Type B pancreatic cell (in vitro differentiated cells): Measurements from ENCODE around the gene OIP5. TPM values are rescaled to one million over a fixed set of nuclear protein-coding genes. Genes with fewer than 3 reads are reported as not detected.

ENCODE experiments used
- DNase-seq: peaks from one replicate; pipeline ENCODE4 v3.0.0; 2021; ENCODE audit warnings: mixed read lengths; ENCODE audit not compliant: unreplicated experiment; ENCODE audit errors: extremely low spot score
- H3K27ac Mint-ChIP-seq: 2 replicates; pipeline ENCODE4 v1.8.0; 2021; ENCODE audit warnings: mild to moderate bottlenecking, mixed read lengths
- H3K27me3 Mint-ChIP-seq: 2 replicates; pipeline ENCODE4 v1.8.0; 2021; ENCODE audit warnings: mixed read lengths
- H3K36me3 Mint-ChIP-seq: 2 replicates; pipeline ENCODE4 v1.8.0; 2021; ENCODE audit warnings: mixed read lengths
- H3K4me1 Mint-ChIP-seq: one replicate; pipeline ENCODE4 v1.8.0; 2021; ENCODE audit warnings: mixed read lengths; ENCODE audit not compliant: unreplicated experiment
- H3K4me3 Mint-ChIP-seq: 2 replicates; pipeline ENCODE4 v1.8.0; 2021; ENCODE audit warnings: mild to moderate bottlenecking, mixed read lengths
- H3K9me3 Mint-ChIP-seq: 2 replicates; pipeline ENCODE4 v1.8.0; 2021; ENCODE audit warnings: mixed read lengths
- long read RNA-seq: library from polyadenylated mRNA; unstranded; transcript quantifications from one replicate; pipeline ENCODE4 v2.0.0, GENCODE V29; 2020
- total RNA-seq: library from RNA; stranded (reverse); gene quantifications from 2 replicates; pipeline ENCODE4 v1.2.1, GENCODE V29; 2021; ENCODE audit warnings: low replicate concordance
- TF ChIP-seq, protein P1 (sequence below): fragments of 200-600 bp; sonication (generic); conservative IDR thresholded peaks from 2 replicates; pipeline ENCODE4 v1.5.0; 2021; ENCODE audit warnings: antibody characterized with exemption, mild to moderate bottlenecking

The OIP5 gene
- total RNA-seq: 7.3 and 15.8 TPM in 2 replicates
- long read RNA-seq, transcript OIP5-201 (5 exons, 1,236 nt): major isoform, 24 of 27 reads
- long read RNA-seq, partial matches to known transcripts: 1 of 27 reads
- long read RNA-seq, other reads (novel, unspliced or antisense): 0 of 27 reads

DNA sequence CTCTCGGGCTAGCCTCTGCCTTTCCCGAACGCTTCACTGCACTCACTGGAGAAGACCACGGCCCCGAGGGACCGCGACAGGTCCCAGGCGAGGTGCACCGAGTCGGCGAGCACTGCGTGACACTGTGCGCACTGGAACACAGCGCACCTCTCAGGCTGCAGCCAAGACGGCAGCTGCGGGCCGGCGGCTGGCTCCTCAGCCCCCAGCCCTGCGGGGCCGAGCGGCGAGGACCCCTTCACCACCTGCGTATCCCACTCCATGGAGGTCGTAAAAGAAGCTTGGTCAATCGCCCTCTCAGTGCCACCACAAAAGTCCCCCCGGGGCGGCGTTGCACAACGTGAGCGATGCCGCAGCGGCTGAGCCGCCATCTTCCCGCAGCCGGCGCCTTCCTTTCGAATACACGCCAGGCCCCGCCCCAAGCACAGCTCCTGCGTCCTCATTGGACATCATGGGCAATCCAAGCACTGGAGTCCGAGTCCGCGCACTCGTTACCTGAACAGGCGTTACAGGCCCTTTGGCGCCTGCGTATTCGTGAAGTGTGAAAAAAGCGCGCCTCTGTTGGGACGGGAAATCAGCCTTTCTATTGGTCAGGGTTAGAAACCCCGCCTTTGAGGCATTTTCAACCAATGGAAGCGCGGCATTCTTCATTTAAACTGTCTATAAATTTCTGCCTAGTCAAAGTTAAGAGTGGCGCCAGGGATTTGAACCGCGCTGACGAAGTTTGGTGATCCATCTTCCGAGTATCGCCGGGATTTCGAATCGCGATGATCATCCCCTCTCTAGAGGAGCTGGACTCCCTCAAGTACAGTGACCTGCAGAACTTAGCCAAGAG is at the start of gene OIP5, which contains the start of gene NUSAP1:
Gene OIP5, minus strand, starts transcription at position 398 of the 832 bp plus-strand sequence. Its CDS starts 30 bp downstream, at position 368.
Gene NUSAP1, plus strand, starts transcription at position 688 of the 832 bp plus-strand sequence. Its CDS starts 77 bp downstream, at position 765.
- Mint-ChIP-seq H3K4me3 (peak within 1 kb of the TSS; percentile 99), H3K9me3 (no peaks in the 10 kb centered on the region), H3K27me3 (no peaks in the 10 kb centered on the region), H3K4me1 (peaks cover 20% of the 10 kb centered on the region), H3K36me3 (peaks cover 5% of the 10 kb centered on the region), H3K27ac (peak within 1 kb of the TSS; percentile 97)
- peak; percentile 96 for DNase-seq
- TF ChIP-seq, protein P1, sequence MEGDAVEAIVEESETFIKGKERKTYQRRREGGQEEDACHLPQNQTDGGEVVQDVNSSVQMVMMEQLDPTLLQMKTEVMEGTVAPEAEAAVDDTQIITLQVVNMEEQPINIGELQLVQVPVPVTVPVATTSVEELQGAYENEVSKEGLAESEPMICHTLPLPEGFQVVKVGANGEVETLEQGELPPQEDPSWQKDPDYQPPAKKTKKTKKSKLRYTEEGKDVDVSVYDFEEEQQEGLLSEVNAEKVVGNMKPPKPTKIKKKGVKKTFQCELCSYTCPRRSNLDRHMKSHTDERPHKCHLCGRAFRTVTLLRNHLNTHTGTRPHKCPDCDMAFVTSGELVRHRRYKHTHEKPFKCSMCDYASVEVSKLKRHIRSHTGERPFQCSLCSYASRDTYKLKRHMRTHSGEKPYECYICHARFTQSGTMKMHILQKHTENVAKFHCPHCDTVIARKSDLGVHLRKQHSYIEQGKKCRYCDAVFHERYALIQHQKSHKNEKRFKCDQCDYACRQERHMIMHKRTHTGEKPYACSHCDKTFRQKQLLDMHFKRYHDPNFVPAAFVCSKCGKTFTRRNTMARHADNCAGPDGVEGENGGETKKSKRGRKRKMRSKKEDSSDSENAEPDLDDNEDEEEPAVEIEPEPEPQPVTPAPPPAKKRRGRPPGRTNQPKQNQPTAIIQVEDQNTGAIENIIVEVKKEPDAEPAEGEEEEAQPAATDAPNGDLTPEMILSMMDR: peak; percentile 58

DNA sequence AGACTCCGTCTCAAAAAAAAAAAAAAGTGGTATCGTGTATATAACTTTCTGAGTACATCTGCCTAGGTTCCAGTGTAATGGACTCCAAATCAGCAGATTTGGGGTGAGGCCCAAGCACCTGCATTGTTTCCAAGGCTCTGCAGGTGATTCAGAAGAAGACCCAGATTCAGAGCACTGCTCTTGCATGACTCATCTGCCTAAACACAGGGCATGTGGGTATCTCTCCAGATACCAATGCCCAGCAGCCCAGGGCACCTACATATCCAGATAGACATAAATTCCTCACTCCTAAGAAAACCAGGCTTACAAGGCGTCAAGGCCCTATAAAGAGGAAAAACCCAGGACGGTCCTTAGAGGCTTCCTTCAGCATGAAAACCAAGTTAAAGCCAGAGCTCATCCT is 45.6 kb upstream of the OIP5 start:
- TF ChIP-seq, protein P1: no peak
- Mint-ChIP-seq H3K4me1 (no peaks in the 10 kb centered on the region), H3K9me3 (no peaks in the 10 kb centered on the region), H3K27ac (no peak overlapping the region), H3K4me3 (no peak overlapping the region), H3K27me3 (no peaks in the 10 kb centered on the region), H3K36me3 (peaks cover 15% of the 10 kb centered on the region)
- DNase-seq: no peak

DNA sequence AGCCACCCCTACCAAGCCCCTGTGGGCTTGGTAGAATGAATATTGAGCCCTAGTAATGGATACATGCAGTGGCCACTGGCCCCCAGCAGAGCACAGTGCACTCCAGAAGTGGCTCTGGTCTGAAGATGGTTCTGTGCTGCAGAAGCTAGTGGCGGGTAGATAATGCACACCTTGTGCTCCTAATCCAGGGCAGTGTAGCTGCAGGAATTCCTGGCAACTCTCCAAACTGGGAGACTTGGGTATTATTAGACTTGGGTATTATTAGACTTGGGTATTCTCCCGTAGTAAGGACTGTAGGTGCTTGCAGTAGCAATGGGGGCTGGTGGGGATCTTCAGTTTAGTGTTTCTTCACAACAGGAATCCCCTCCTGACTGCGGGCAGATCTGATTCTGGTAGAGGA is 35.0 kb upstream of the OIP5 start:
- H3K27ac Mint-ChIP-seq: no peak overlapping the region
- no peaks in the 10 kb centered on the region for H3K4me1 Mint-ChIP-seq
- DNase-seq: no peak
- peaks cover 13% of the 10 kb centered on the region for H3K36me3 Mint-ChIP-seq
- H3K27me3 Mint-ChIP-seq: no peaks in the 10 kb centered on the region
- H3K4me3 Mint-ChIP-seq: no peak overlapping the region
- TF ChIP-seq, protein P1: no peak
- no peaks in the 10 kb centered on the region for H3K9me3 Mint-ChIP-seq

DNA sequence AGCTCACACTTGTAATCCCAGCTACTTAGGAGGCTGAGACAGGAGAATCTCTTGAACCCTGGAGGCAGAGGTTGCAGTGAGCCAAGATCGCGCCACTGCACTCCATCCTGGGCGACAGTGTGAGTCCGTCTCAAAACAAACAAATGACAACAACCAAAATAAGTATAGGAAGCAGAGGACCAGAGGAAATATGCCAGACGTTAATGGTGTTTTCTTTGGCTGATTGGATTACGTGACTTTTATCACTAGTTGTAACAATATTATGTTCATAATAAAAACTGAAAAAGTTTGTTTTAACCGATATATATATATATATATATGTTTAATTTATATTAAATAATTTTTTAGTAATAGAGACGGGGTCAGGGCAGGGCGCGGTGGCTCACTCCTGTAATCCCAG is 22.0 kb upstream of the OIP5 start:
- H3K27ac Mint-ChIP-seq: no peak overlapping the region
- H3K9me3 Mint-ChIP-seq: no peaks in the 10 kb centered on the region
- TF ChIP-seq, protein P1: no peak
- peaks cover 22% of the 10 kb centered on the region for H3K36me3 Mint-ChIP-seq
- no peak overlapping the region for H3K4me3 Mint-ChIP-seq
- H3K27me3 Mint-ChIP-seq: no peaks in the 10 kb centered on the region
- H3K4me1 Mint-ChIP-seq: no peaks in the 10 kb centered on the region
- no peak for DNase-seq

DNA sequence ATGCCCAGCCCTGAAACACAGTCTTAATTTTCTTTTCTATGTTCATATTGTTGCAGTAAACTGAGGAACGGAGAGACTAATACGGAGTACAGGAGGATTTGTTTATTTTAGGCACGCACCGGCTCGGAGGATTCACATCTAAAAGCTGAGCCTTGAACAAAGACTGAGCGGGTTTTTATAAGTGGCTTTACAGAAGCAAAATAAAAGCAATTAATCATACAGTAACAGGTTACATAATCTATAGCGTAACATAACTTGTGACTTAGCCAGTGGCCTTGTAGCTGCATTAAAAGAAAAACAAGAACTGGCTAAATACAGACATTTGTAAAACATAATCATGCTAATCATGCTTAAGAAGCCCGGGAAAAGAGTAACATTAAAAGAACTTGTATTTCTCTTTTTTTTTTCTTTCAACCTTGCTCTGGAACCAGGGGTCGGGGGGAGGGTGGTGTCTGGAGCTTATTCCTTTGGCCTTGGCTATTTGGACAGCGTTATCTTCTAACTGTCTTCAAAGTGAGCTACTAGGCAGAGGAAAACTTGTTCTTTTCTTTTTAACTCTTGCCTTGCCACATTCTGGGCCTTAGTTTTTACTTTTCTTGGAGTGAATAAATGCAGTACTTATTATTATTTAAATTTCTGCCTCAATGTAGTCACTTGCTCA is 17.8 kb upstream of the OIP5 start:
- no peaks in the 10 kb centered on the region for H3K4me1 Mint-ChIP-seq
- no peak for DNase-seq
- H3K9me3 Mint-ChIP-seq: no peaks in the 10 kb centered on the region
- no peak overlapping the region for H3K4me3 Mint-ChIP-seq
- no peak overlapping the region for H3K27ac Mint-ChIP-seq
- TF ChIP-seq, protein P1: no peak
- H3K27me3 Mint-ChIP-seq: no peaks in the 10 kb centered on the region
- peaks cover 24% of the 10 kb centered on the region for H3K36me3 Mint-ChIP-seq
